Vagina (tissue), 2 donors: ENCODE results near the gene OXCT1.

Experiments
- CTCF ChIP-seq, 3 experiments: fragments of 450-650 bp in 2 of 3; fragments of 200-600 bp in 1 of 3; sonication (generic) in 1 of 3; IDR thresholded peaks; one replicate each; pipeline ENCODE4 v1.5.1; 2017 to 2019; ENCODE audit warnings: antibody characterized with exemption in 3 of 3, mild to moderate bottlenecking in 2 of 3, moderate library complexity in 2 of 3
- POLR2A ChIP-seq, 2 donors: fragments of 450-650 bp; IDR thresholded peaks; one replicate each; pipeline ENCODE4 v1.6.1; 2017; ENCODE audit warnings: antibody characterized with exemption in 2 of 2, mild to moderate bottlenecking in 2 of 2, moderate library complexity in 2 of 2

GRCh38 chr5:41882765-41883164 lies 12.5 kb upstream of the OXCT1 start:
- no peak for TF ChIP-seq POLR2A (IDR thresholded peaks at IDR 0.05)
- TF ChIP-seq CTCF (IDR thresholded peaks at IDR 0.05), result no peak
